Neural crest cell (in vitro differentiated cells): Measurements from ENCODE around the gene FANCI. TPM values are rescaled to one million over a fixed set of nuclear protein-coding genes. Genes with fewer than 3 reads are reported as not detected.

Source experiments
- DNase-seq: peaks from one replicate; pipeline ENCODE4 v3.0.0; 2021; ENCODE audit warnings: low read depth, mixed read lengths, low spot score
- H3K27ac Mint-ChIP-seq: one replicate; pipeline ENCODE4 v1.8.0; 2021; ENCODE audit warnings: mild to moderate bottlenecking, mixed read lengths; ENCODE audit not compliant: unreplicated experiment
- H3K27me3 Mint-ChIP-seq: 2 replicates; pipeline ENCODE4 v1.8.0; 2021; ENCODE audit warnings: low read depth, mild to moderate bottlenecking, mixed read lengths
- H3K36me3 Mint-ChIP-seq: 2 replicates; pipeline ENCODE4 v1.8.0; 2021; ENCODE audit warnings: low read depth, mild to moderate bottlenecking, mixed read lengths
- H3K4me1 Mint-ChIP-seq: 2 replicates; pipeline ENCODE4 v1.8.0; 2021; ENCODE audit warnings: mixed read lengths
- H3K4me3 Mint-ChIP-seq: one replicate; pipeline ENCODE4 v1.8.0; 2021; ENCODE audit warnings: mild to moderate bottlenecking, mixed read lengths
- H3K9me3 Mint-ChIP-seq: 2 replicates; pipeline ENCODE4 v1.8.0; 2021; ENCODE audit warnings: mixed read lengths
- CTCF ChIP-seq: fragments of 200-600 bp; sonication (generic); conservative IDR thresholded peaks from 2 replicates; pipeline ENCODE4 v1.5.0; 2021; ENCODE audit warnings: antibody characterized with exemption, mild to moderate bottlenecking
- total RNA-seq: library from RNA; stranded (reverse); gene quantifications from 2 replicates; pipeline ENCODE4 v1.2.1, GENCODE V29; 2021

Gene FANCI
- total RNA-seq, 1 donor from 2014 or later = 164 TPM

DNA sequence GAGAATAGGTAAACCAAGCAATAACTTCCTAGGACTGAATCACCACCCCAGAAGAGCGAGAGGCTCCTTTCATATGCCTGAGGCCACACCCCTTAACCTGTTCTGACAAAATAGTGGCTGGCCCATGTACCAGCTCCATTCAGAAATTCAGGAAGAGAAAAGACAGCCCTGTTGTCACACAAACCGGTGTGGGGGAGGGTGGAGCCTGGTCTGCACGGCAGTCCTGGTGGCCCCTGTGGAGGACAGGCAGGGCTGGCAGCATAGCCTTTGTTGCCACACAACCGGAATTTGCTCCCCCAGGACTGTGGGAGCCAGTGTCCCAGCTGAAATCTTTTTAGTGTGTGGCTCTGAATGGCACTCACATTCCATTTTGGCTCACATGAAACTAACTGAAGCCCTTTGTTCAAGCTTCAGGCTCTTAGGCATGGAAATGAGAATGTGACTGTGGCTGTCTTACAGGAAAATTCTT, 46.2 kb upstream of the FANCI start:
- peaks cover 10% of the 10 kb centered on the region for H3K36me3 Mint-ChIP-seq
- peak; percentile 64 for DNase-seq
- H3K27ac Mint-ChIP-seq = peak overlapping the region; percentile 95
- peaks cover 69% of the 10 kb centered on the region for H3K4me1 Mint-ChIP-seq
- no peak for TF ChIP-seq CTCF
- H3K9me3 Mint-ChIP-seq = no peaks in the 10 kb centered on the region
- peak overlapping the region; percentile 48 for H3K4me3 Mint-ChIP-seq
- H3K27me3 Mint-ChIP-seq = no peaks in the 10 kb centered on the region

DNA sequence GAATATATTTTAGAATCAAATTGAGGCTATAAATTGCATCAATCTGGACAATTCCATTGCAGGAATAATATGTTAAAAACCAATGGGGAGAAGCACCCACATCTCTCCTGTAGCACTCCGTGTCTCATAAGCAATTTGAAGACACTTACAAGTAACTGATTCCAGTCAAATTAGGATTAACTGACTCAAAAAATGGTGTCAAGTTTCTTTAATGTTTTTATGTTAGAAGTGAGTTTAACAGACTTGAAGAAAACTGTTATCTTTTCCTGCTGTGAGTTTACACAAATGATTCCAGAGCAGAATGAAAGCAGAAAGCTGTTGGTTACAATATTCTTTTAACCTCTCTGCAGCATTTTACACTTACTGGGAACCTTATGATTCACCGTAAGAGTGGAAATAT, 45.6 kb upstream of the FANCI start:
- no peak for DNase-seq
- Mint-ChIP-seq H3K27ac (peak overlapping the region; percentile 95), H3K36me3 (peaks cover 8% of the 10 kb centered on the region), H3K9me3 (no peaks in the 10 kb centered on the region), H3K27me3 (no peaks in the 10 kb centered on the region), H3K4me3 (peak overlapping the region; percentile 48), H3K4me1 (peaks cover 69% of the 10 kb centered on the region)
- TF ChIP-seq CTCF = no peak

GRCh38 chr15:89198934-89199333, 44.8 kb upstream of the FANCI start:
- Mint-ChIP-seq H3K36me3 (peaks cover 3% of the 10 kb centered on the region), H3K27ac (peak overlapping the region; percentile 95), H3K4me3 (peak overlapping the region; percentile 48), H3K9me3 (no peaks in the 10 kb centered on the region), H3K27me3 (no peaks in the 10 kb centered on the region), H3K4me1 (peaks cover 69% of the 10 kb centered on the region)
- no peak for TF ChIP-seq CTCF
- peak; percentile 20 for DNase-seq

DNA sequence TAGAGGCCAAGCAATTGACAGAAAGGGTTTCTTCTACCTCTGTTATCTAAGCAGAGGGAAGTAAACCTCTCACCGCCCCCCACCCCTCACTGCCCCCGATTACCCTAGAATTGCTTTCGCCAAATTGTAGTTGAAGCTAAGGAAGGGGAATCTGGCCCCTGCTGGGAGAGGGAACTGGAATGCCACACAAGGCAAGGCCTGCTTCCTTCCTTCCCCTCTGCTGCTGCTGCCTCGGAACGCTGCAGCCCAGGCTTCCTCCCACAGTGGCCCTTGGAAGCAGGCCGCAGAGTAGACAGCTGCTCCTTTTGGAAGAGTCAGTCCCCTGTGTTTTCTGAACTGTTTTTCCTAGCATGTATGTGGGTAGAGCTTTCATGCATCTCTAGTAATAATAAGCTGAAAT, 44.0 kb upstream of the FANCI start:
- no peaks in the 10 kb centered on the region for H3K9me3 Mint-ChIP-seq
- H3K4me3 Mint-ChIP-seq = peak overlapping the region; percentile 48
- no peak for DNase-seq
- no peaks in the 10 kb centered on the region for H3K27me3 Mint-ChIP-seq
- TF ChIP-seq CTCF = no peak
- peak overlapping the region; percentile 95 for H3K27ac Mint-ChIP-seq
- peaks cover 69% of the 10 kb centered on the region for H3K4me1 Mint-ChIP-seq
- H3K36me3 Mint-ChIP-seq = peaks cover 3% of the 10 kb centered on the region

- no peaks in the 10 kb centered on the region for H3K9me3 Mint-ChIP-seq
- peaks cover 3% of the 10 kb centered on the region for H3K36me3 Mint-ChIP-seq
- H3K4me3 Mint-ChIP-seq = no peak overlapping the region
- H3K27me3 Mint-ChIP-seq = no peaks in the 10 kb centered on the region
- peaks cover 69% of the 10 kb centered on the region for H3K4me1 Mint-ChIP-seq
- no peak for DNase-seq
- peak overlapping the region; percentile 58 for H3K27ac Mint-ChIP-seq
- no peak for TF ChIP-seq CTCF
Observed at GRCh38 chr15:89200182-89200581, 43.6 kb upstream of the FANCI start.
